Daoy (cell line): ENCODE measurements around the gene ASTN2. TPM values are rescaled to one million over a fixed set of nuclear protein-coding genes. Genes with fewer than 3 reads are reported as not detected.
A peak's percentile ranks its signal among the peaks of the same experiment; 100 is the strongest.

Source experiments
- DNase-seq: peaks from one replicate; pipeline ENCODE4 v3.0.0-alpha.2; 2015; ENCODE audit warnings: low read depth
- total RNA-seq: library from RNA; depleted of rRNA; stranded (reverse); fragments of >200 nt; shearing (Covaris generic); gene quantifications from 2 replicates; pipeline ENCODE4 v1.2.3, GENCODE V29; 2014

The ASTN2 gene
- total RNA-seq, 1 experiment from 2014 or later: 5.7 TPM

- DNase-seq: no peak
These were observed 982.8 kb downstream of the ASTN2 start for GRCh38 chr9:116432051-116432450.

DNA sequence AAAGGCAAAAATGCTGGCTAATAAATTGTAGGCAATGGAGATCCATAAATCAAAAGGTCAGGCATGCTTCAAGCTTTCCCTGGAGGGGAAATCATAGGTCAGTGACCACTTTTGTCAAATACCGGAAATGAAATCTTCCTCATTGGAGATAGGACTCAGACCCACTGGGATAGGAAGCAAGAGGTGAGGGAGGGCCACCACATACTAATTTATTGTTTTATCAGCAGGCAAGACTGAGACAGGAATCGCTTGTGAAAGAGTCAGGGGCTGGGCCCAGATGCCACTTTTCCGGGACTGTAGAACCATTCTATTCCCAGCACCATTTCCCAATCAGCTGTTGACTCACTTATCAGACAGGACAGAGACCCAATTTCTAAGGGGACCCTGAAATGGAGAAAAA lies 984.0 kb downstream of the ASTN2 start:
- no peak for DNase-seq

- DNase-seq: no peak
These were observed 989.6 kb downstream of the ASTN2 start for GRCh38 chr9:116425244-116425643.

DNA sequence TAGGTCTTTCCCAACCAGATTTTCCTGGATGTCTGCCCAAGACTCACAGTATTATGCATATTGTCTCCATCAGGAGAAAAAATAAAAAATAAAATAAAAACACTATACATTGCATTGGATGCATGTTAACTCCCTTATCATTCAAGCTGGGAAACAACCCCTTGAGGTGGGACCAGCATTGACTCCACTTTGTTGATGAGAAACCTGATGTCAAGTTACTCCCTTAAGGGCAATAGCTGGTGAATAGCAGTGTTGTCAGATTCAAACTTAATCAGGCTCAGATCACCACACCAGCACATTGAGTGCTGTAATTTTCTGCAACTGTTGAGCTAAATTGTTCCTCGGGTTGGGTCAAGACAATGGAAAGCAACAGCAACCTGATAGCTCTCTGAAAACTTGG lies 991.7 kb downstream of the ASTN2 start:
- no peak for DNase-seq

- DNase-seq: no peak
These were observed 992.5 kb downstream of the ASTN2 start for GRCh38 chr9:116422119-116422979.

- DNase-seq: peak; percentile 63
These were observed 993.8 kb downstream of the ASTN2 start for GRCh38 chr9:116420993-116421538.

DNA sequence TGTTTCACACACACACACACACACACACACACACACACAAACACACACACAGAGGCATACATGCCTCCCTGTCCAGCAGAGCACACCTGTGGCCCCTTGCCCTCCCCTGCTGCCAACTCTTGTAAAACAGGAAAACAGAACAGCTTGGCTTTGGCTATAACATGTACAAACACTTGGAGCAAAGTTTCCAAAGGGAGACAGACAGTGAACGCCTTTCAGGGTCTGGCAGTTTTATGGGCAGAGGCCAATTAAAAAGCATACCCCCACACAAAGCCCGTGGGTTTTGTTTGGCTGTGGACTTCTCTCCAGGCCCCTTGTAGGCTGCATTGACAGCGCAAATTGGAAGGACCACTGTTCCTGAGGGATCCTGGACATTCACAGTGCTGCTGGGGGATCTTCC lies 995.7 kb downstream of the ASTN2 start:
- DNase-seq: no peak

- DNase-seq: peak; percentile 11
These were observed 997.4 kb downstream of the ASTN2 start for GRCh38 chr9:116417464-116417863.

GRCh38 chr9:116416421-116416820 lies 998.4 kb downstream of the ASTN2 start:
- no peak for DNase-seq

DNA sequence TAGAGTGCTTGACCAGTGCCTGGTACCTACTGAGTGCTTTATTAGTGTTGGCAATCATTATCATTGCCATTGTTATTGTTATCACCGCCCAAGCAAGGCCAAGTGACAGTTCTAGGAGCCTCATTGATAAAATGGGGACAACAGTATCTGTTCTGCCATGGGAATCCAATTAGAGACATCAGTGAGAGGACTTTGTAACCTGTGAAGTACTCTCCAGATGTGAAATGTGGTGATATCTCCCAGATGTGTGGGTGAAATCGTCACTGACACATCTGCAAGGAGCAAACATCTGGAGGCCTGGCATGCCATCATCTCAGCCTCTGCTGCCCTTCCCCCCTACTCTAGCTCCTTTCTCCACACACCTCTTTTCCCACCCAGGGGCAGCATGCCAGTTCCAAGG lies 1000.5 kb downstream of the ASTN2 start:
- no peak for DNase-seq

DNA sequence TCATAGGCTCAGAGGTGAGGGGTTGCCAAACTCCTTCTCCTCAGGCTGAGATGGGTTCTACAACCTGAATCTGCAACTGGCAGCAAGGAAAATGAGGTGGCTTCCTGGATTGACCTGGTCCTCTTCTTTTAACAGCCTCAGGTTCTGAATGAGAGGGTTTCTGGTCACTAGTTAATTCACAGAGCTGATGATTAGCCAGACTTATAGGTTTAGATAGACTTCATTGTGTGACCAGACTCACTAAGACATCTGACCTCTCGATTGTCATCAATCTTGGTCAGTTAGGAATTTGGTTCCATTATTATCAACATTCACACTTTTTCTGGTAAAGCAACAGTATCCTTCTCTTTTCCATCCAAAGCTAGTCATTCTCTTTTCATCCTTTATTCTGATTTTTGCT lies 1003.4 kb downstream of the ASTN2 start:
- DNase-seq: no peak

DNA sequence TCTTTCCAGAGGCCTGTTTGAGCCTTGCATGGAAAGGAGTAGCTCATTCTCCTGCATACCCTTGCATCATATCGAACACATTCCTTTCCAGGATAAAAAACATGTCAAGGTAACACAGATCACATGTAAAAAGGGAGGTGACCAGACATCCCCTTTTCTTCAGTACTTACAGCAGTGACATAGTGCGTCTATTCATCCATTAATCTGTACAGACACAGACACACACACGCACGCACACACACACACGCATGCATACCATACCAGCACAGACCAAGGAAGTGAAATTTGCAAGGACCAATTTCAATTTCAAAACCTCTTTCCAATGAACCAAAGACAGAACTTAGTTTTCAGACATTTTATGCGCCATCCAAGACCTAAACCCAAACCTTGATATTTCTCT lies 1005.2 kb downstream of the ASTN2 start:
- DNase-seq: no peak

DNA sequence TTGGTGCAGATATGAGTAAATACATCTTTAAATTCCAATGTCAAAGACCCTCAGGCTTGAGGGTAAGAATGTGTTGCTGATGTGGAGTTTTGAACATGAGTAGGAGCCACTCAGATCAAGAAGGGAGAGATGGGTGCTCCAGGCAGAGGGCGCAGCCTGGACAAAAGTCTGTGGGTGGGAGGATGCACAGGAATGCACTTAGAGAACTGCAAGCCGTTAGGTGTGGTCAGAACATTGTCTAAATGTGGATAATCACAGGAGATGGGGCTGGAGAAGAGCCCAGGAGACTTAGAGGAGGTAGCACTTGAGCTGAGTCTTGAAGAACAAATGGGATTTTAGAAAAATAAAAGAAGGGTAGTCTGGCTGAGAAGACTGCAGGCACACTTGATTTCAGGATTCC lies 1005.7 kb downstream of the ASTN2 start:
- DNase-seq: no peak

- no peak for DNase-seq
These were observed 1008.4 kb downstream of the ASTN2 start for GRCh38 chr9:116406469-116406868.

- DNase-seq: no peak
These were observed 1009.5 kb downstream of the ASTN2 start for GRCh38 chr9:116405321-116405720.

GRCh38 chr9:116404228-116404627 lies 1010.6 kb downstream of the ASTN2 start:
- DNase-seq: no peak

GRCh38 chr9:116403171-116403570 lies 1011.7 kb downstream of the ASTN2 start:
- DNase-seq: no peak

GRCh38 chr9:116395699-116396037 lies 1019.2 kb downstream of the ASTN2 start:
- no peak for DNase-seq

- DNase-seq: no peak
These were observed 1019.8 kb downstream of the ASTN2 start for GRCh38 chr9:116394894-116395698.

- DNase-seq: no peak
These were observed 1020.8 kb downstream of the ASTN2 start for GRCh38 chr9:116394070-116394469.

GRCh38 chr9:116393198-116393597 lies 1021.7 kb downstream of the ASTN2 start:
- no peak for DNase-seq

GRCh38 chr9:116391306-116391900 lies 1023.5 kb downstream of the ASTN2 start:
- DNase-seq: peak; percentile 80
